H1 (cell line): ENCODE data around the gene IL20RB. TPM values are rescaled to one million over a fixed set of nuclear protein-coding genes. Genes with fewer than 3 reads are reported as not detected.

Experiments
- CTCF ChIA-PET: fragments of 300-600 bp; sonication (Branson Sonifier 250); formaldehyde crosslinking; loops from one replicate; lab custom pipeline; 2021; ENCODE audit not compliant: partially characterized antibody; lab: Charles Lee
- POLR2A ChIA-PET: fragments of 300-600 bp; sonication (Branson Sonifier 250); formaldehyde crosslinking; loops from one replicate; lab custom pipeline; 2021; ENCODE audit warnings: inconsistent platforms; ENCODE audit not compliant: partially characterized antibody; lab: Charles Lee
- DNase-seq, 2 experiments: peaks; one replicate each; pipeline versions ENCODE4 v3.0.0 to v3.0.0-alpha.2; 2010 to 2022; ENCODE audit warnings: low spot score in 2 of 2, low read depth in 1 of 2, mixed read lengths in 1 of 2
- FAIRE-seq: peaks from 2 replicates; lab custom pipeline; 2011; peaks lifted over from hg19 to GRCh38; lab: Jason Lieb, UNC
- H2AFZ ChIP-seq: 2 replicates; pipeline ENCODE4 v1.8.1; 2012; ENCODE audit warnings: low read length, inconsistent platforms
- H2AK5ac ChIP-seq: 2 replicates; pipeline ENCODE4 v1.6.1; 2013; ENCODE audit warnings: low read depth, low read length
- H2BK120ac ChIP-seq: replicated peaks from 2 replicates; pipeline ENCODE3; 2013; ENCODE audit warnings: low read depth, low read length, inconsistent platforms
- H2BK12ac ChIP-seq: 2 replicates; pipeline ENCODE4 v1.6.1; 2013; ENCODE audit warnings: low read depth, low read length
- H2BK15ac ChIP-seq: 2 replicates; pipeline ENCODE4 v1.6.1; 2013; ENCODE audit warnings: low read length
- H2BK20ac ChIP-seq: 2 replicates; pipeline ENCODE4 v1.6.1; 2013; ENCODE audit warnings: low read length
- H2BK5ac ChIP-seq: 2 replicates; pipeline ENCODE4 v1.6.1; 2013; ENCODE audit warnings: low read depth, low read length
- H3K14ac ChIP-seq: 2 replicates; pipeline ENCODE4 v1.6.1; 2013; ENCODE audit warnings: inconsistent platforms; ENCODE audit not compliant: insufficient read length
- H3K18ac ChIP-seq: 2 replicates; pipeline ENCODE4 v1.6.1; 2013; ENCODE audit warnings: low read length; ENCODE audit errors: extremely low read depth
- H3K23ac ChIP-seq: 2 replicates; pipeline ENCODE4 v1.6.1; 2013; ENCODE audit warnings: inconsistent platforms; ENCODE audit not compliant: insufficient read length
- H3K23me2 ChIP-seq: 2 replicates; pipeline ENCODE4 v1.6.1; 2013; ENCODE audit warnings: low read depth, low read length
- H3K27ac ChIP-seq: 2 replicates; pipeline ENCODE4 v1.6.1; 2011; ENCODE audit warnings: low read depth, low read length, inconsistent platforms
- H3K27me3 ChIP-seq, 4 experiments: replicated peaks in 1 of 4; 1 replicate in 1 of 4; 2 replicates in 3 of 4; pipeline versions ENCODE4 v1.6.1 to v1.8.1; 2011 to 2013; ENCODE audit warnings: low read length in 3 of 4, mild to moderate bottlenecking in 3 of 4, inconsistent platforms in 2 of 4, mixed read lengths in 2 of 4, moderate library complexity in 1 of 4; ENCODE audit not compliant: control insufficient read depth in 3 of 4, insufficient read depth in 3 of 4; ENCODE audit errors: extremely low read depth in 1 of 4
- H3K36me3 ChIP-seq, 4 experiments: 2 replicates each; pipeline versions ENCODE4 v1.6.1 to v1.8.1; 2011 to 2013; ENCODE audit warnings: mild to moderate bottlenecking in 4 of 4, low read length in 3 of 4, moderate library complexity in 2 of 4, control low read depth in 1 of 4, inconsistent platforms in 1 of 4; ENCODE audit not compliant: insufficient read depth in 4 of 4, control insufficient read depth in 2 of 4
- H3K4ac ChIP-seq: replicated peaks from 2 replicates; pipeline ENCODE3; 2013; ENCODE audit warnings: low read length, low read depth, mixed read lengths, inconsistent platforms; ENCODE audit not compliant: insufficient read length
- H3K4me1 ChIP-seq, 4 experiments: replicated peaks in 1 of 4; 1 replicate in 1 of 4; 2 replicates in 3 of 4; pipeline versions ENCODE4 v1.6.1 to v1.8.1; 2011 to 2013; ENCODE audit warnings: low read length in 3 of 4, inconsistent platforms in 2 of 4, mixed read lengths in 1 of 4; ENCODE audit not compliant: insufficient read depth in 4 of 4, control insufficient read depth in 3 of 4
- H3K4me2 ChIP-seq, 2 experiments: 2 replicates each; pipeline versions ENCODE4 v1.6.1 to v1.8.1; 2011 to 2013; ENCODE audit warnings: low read depth in 2 of 2, low read length in 2 of 2, control low read depth in 1 of 2, inconsistent platforms in 1 of 2, mild to moderate bottlenecking in 1 of 2; ENCODE audit not compliant: insufficient read depth in 1 of 2
- H3K4me3 ChIP-seq, 4 experiments: fragments of 200-600, 300-600 bp in 1 of 4; sonication (generic), shearing (Covaris generic), sonication (Bioruptor Twin) in 1 of 4; 2 replicates each; pipeline versions ENCODE4 v1.5.1 to v1.8.1; 2011 to 2016; ENCODE audit warnings: low read length in 4 of 4, low read depth in 3 of 4, control low read depth in 2 of 4, inconsistent platforms in 2 of 4, mild to moderate bottlenecking in 2 of 4, mixed read lengths in 1 of 4, moderate library complexity in 1 of 4; ENCODE audit not compliant: insufficient read depth in 2 of 4; ENCODE audit errors: extremely low read depth in 1 of 4
- H3K56ac ChIP-seq: replicated peaks from 2 replicates; pipeline ENCODE3; 2013; ENCODE audit warnings: low read depth, mild to moderate bottlenecking, mixed read lengths, low read length, inconsistent platforms; ENCODE audit not compliant: insufficient read length
- H3K79me1 ChIP-seq: 2 replicates; pipeline ENCODE4 v1.6.1; 2013; ENCODE audit warnings: low read depth, low read length, control low read depth
- H3K79me2 ChIP-seq, 2 experiments: 2 replicates each; pipeline versions ENCODE4 v1.6.1 to v1.8.1; 2012 to 2013; ENCODE audit warnings: low read length in 2 of 2, mild to moderate bottlenecking in 2 of 2, inconsistent platforms in 1 of 2; ENCODE audit not compliant: insufficient read depth in 2 of 2, control insufficient read depth in 1 of 2
- H3K9ac ChIP-seq, 4 experiments: replicated peaks in 1 of 4; 1 replicate in 1 of 4; 2 replicates in 3 of 4; pipeline versions ENCODE4 v1.6.1 to v1.8.1; 2011 to 2013; ENCODE audit warnings: low read depth in 3 of 4, low read length in 3 of 4, control low read depth in 2 of 4, mild to moderate bottlenecking in 2 of 4, moderate library complexity in 2 of 4, inconsistent platforms in 1 of 4; ENCODE audit errors: extremely low read depth in 1 of 4
- H3K9me3 ChIP-seq, 2 experiments: 2 replicates each; pipeline versions ENCODE4 v1.6.1 to v1.8.1; 2012 to 2013; ENCODE audit warnings: mild to moderate bottlenecking in 2 of 2, moderate library complexity in 2 of 2, control low read depth in 1 of 2, inconsistent platforms in 1 of 2, low read depth in 1 of 2, low read length in 1 of 2, mixed read lengths in 1 of 2; ENCODE audit not compliant: insufficient read depth in 2 of 2
- H4K20me1 ChIP-seq, 2 experiments: replicated peaks in 1 of 2; 2 replicates each; pipeline versions ENCODE3 to v1.8.1; 2011 to 2013; ENCODE audit warnings: inconsistent platforms in 2 of 2, low read length in 2 of 2, mild to moderate bottlenecking in 1 of 2; ENCODE audit not compliant: insufficient read depth in 2 of 2, control insufficient read depth in 1 of 2
- H4K5ac ChIP-seq: 2 replicates; pipeline ENCODE4 v1.6.1; 2013; ENCODE audit warnings: low read length, low read depth, mixed read lengths, inconsistent platforms; ENCODE audit not compliant: insufficient read length
- H4K8ac ChIP-seq: 2 replicates; pipeline ENCODE4 v1.8.0; 2013; ENCODE audit warnings: mild to moderate bottlenecking, moderate library complexity, low read length, inconsistent platforms; ENCODE audit not compliant: insufficient read depth; ENCODE audit errors: extremely low read depth
- H4K91ac ChIP-seq: replicated peaks from 2 replicates; pipeline ENCODE3; 2013; ENCODE audit warnings: low read length, mixed read lengths, inconsistent platforms; ENCODE audit not compliant: insufficient read length
- CEBPB ChIP-seq: IDR thresholded peaks from 2 replicates; pipeline ENCODE4 v1.6.1; 2012; ENCODE audit warnings: low read depth, low read length
- HDAC2 ChIP-seq, 2 experiments: fragments of 300-600 bp in 1 of 2; sonication (generic) in 1 of 2; IDR thresholded peaks; 2 replicates each; pipeline ENCODE4 v1.6.1; 2011 to 2012; ENCODE audit warnings: low read depth in 2 of 2, low read length in 2 of 2, mild to moderate bottlenecking in 2 of 2, moderate library complexity in 2 of 2, borderline replicate concordance in 1 of 2, inconsistent platforms in 1 of 2
- WGBS, 2 experiments: shearing (Covaris generic) in 1 of 2; methylation state at CpG; one replicate each; pipeline versions ENCODE4 v1.1.6 to v1.1.7; 2013 to 2015; ENCODE audit warnings: low lambda C conversion rate in 2 of 2, mixed read lengths in 2 of 2, inconsistent platforms in 1 of 2, low coverage in 1 of 2, missing lambda C conversion rate in 1 of 2; ENCODE audit not compliant: insufficient replicate concordance in 2 of 2, insufficient coverage in 1 of 2, insufficient read length in 1 of 2; ENCODE audit errors: extremely low coverage in 1 of 2, missing lambda C conversion rate in 1 of 2; 5-methylcytosine and 5-hydroxymethylcytosine counted together
- long read RNA-seq, 2 experiments: library from RNA in 1 of 2; library from capped mRNA in 1 of 2; stranded (forward); transcript quantifications; one replicate each; pipeline ENCODE4 v2.0.0, GENCODE V29; 2021; ENCODE audit warnings: inconsistent platforms in 1 of 2
- polyA minus RNA-seq, 3 experiments: library from RNA; depleted of rRNA, polyadenylated mRNA; stranded (reverse); fragments of >200 nt; gene quantifications; 1 replicate in 2 of 3; 2 replicates in 1 of 3; pipeline ENCODE4 v1.2.3, GENCODE V29; 2011
- polyA plus RNA-seq, 7 experiments: library from polyadenylated mRNA; depleted of rRNA in 3 of 7; stranded (reverse) in 5 of 7; unstranded in 2 of 7; fragments of >200 nt in 5 of 7; fragments of 200-250 nt in 2 of 7; gene quantifications; 1 replicate in 5 of 7; 2 replicates in 1 of 7; 4 replicates in 1 of 7; pipeline versions ENCODE4 v1.2.1 to v1.2.3, GENCODE V29; 2011 to 2013; ENCODE audit warnings: missing spikeins in 2 of 7, mixed read lengths in 2 of 7
- total RNA-seq: library from RNA; stranded (reverse); fragmentation: NEBNext Ultra II Directional; extraction: Animal tissue kit (Norgen Biotek cat#: 25700); gene quantifications from 2 replicates; pipeline ENCODE4 v1.2.1, GENCODE V29; 2021
- TF ChIP-seq, protein P1 (sequence below): IDR thresholded peaks from 2 replicates; pipeline ENCODE4 v1.6.1; 2011; ENCODE audit warnings: low read depth, mild to moderate bottlenecking, low read length; ENCODE audit not compliant: insufficient read depth
- TF ChIP-seq, protein P2 (sequence below): IDR thresholded peaks from 2 replicates; pipeline ENCODE4 v1.6.1; 2012; ENCODE audit warnings: inconsistent platforms

IL20RB gene, protein sequence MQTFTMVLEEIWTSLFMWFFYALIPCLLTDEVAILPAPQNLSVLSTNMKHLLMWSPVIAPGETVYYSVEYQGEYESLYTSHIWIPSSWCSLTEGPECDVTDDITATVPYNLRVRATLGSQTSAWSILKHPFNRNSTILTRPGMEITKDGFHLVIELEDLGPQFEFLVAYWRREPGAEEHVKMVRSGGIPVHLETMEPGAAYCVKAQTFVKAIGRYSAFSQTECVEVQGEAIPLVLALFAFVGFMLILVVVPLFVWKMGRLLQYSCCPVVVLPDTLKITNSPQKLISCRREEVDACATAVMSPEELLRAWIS
- 1.6 and 2.6 TPM in 2 replicates for total RNA-seq
- polyA plus RNA-seq (2011; rRNA removed) = 1.8 and 3.3 TPM in 2 replicates
- 4.3 TPM for polyA plus RNA-seq (2011; cell fraction: cytosol; rRNA removed)
- 4.0 TPM for polyA plus RNA-seq (2011; cell fraction: nucleus; rRNA removed)
- polyA plus RNA-seq (2012, experiment 1 of 2) = 1.1 to 2.3 TPM (median 1.5 TPM) in 4 replicates
- 0.52 TPM for polyA plus RNA-seq (2012, experiment 2 of 2)
- 1.3 TPM for polyA plus RNA-seq (2013, experiment 1 of 2)
- 1.6 TPM for polyA plus RNA-seq (2013, experiment 2 of 2)
- 2.0 and 3.1 TPM in 2 replicates for polyA minus RNA-seq (2011; rRNA and poly(A)+ RNA removed)
- polyA minus RNA-seq (2011; cell fraction: cytosol; rRNA and poly(A)+ RNA removed) = 1.7 TPM
- polyA minus RNA-seq (2011; cell fraction: nucleus; rRNA and poly(A)+ RNA removed) = 2.3 TPM
- long read RNA-seq, experiment 1, partial matches to known transcripts = 0 of 13 reads
- long read RNA-seq, experiment 1, other reads (novel, unspliced or antisense) = 13 of 13 reads
- long read RNA-seq, experiment 2, partial matches to known transcripts = 2 of 6 reads
- long read RNA-seq, experiment 2, other reads (novel, unspliced or antisense) = 4 of 6 reads

DNA sequence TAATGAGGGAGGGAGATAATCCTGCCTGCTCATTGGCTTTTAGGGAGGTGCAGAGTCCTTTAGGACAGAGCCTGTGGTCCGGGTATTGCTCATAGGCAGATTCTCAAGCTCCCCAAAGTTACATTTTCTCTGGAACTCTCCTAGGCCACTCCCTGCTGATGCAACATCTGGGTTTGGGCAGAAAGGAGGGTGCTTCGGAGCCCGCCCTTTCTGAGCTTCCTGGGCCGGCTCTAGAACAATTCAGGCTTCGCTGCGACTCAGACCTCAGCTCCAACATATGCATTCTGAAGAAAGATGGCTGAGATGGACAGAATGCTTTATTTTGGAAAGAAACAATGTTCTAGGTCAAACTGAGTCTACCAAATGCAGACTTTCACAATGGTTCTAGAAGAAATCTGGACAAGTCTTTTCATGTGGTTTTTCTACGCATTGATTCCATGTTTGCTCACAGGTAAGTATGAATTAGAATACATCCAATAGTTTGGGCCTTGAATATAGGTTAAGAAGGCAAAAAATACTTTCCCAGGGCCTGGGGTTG is at the start of gene IL20RB:
IL20RB (plus strand) TSS at position 233 of the 538 bp plus-strand sequence; CDS start at position 364, 131 bp downstream.
- no peak within 1 kb of the TSS for H3K27ac ChIP-seq

More for the DNA sequence above, at the start of gene IL20RB:
- H3K18ac ChIP-seq = no peak within 1 kb of the TSS
- ChIA-PET CTCF (interaction anchor here (0.6 to 1.6 kb wide), 5 partner anchors 9 to 199 kb away, joined by 3 to 5 read pairs (median 4); no protein-coding TSS in a partner anchor), POLR2A (interaction anchor here (0.5 to 1.2 kb wide), 3 partner anchors 28 to 210 kb away, joined by 3 to 6 read pairs (median 4); partner anchors contain the start of gene STAG1)
- no peak within 1 kb of the TSS for H2AK5ac ChIP-seq
- no peak within 1 kb of the TSS for H3K4me3 ChIP-seq
- H3K4ac ChIP-seq = no peak within 1 kb of the TSS
- H2BK20ac ChIP-seq = no peak within 1 kb of the TSS
- H2AFZ ChIP-seq = no peak within 1 kb of the TSS
- TF ChIP-seq, protein P1, sequence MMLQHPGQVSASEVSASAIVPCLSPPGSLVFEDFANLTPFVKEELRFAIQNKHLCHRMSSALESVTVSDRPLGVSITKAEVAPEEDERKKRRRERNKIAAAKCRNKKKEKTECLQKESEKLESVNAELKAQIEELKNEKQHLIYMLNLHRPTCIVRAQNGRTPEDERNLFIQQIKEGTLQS = 0 out of 2 replicates have a peak, but pooled peaks have one; percentile 40
- TF ChIP-seq HDAC2 (IDR thresholded peaks at IDR 0.05; ENCODE audit: borderline replicate concordance in 1 of 2, low read depth in 2 of 2, low read length in 2 of 2) (no peak), CEBPB (peak; percentile 81)
- TF ChIP-seq, protein P2, sequence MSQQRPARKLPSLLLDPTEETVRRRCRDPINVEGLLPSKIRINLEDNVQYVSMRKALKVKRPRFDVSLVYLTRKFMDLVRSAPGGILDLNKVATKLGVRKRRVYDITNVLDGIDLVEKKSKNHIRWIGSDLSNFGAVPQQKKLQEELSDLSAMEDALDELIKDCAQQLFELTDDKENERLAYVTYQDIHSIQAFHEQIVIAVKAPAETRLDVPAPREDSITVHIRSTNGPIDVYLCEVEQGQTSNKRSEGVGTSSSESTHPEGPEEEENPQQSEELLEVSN = peak; percentile 49; the same call in 1 of the 2 replicates
- H2BK5ac ChIP-seq = no peak within 1 kb of the TSS
- no peaks in the 10 kb centered on the region for H3K4me1 ChIP-seq
- H3K9ac ChIP-seq = no peak within 1 kb of the TSS
- H3K79me1 ChIP-seq = no peaks in the 10 kb centered on the region
- no peak within 1 kb of the TSS for H3K23ac ChIP-seq
- no peak for FAIRE-seq
- DNase-seq = peak in 1 of 2 experiments; percentile 15
- H2BK120ac ChIP-seq = no peak within 1 kb of the TSS
- H2BK12ac ChIP-seq = no peak within 1 kb of the TSS
- peaks cover 0 to 1% of the 10 kb centered on the region in 2 experiments for H4K20me1 ChIP-seq
- no peaks in the 10 kb centered on the region for H3K79me2 ChIP-seq
- no peaks in the 10 kb centered on the region for H3K23me2 ChIP-seq
- 87% methylated on average over 7 of the region's 7 CpGs; no CpG with 5 or more reads in 1 of the 2 experiments for WGBS, 2 experiments
- no peaks in the 10 kb centered on the region for H3K9me3 ChIP-seq
- no peak within 1 kb of the TSS for H3K4me2 ChIP-seq
- no peak within 1 kb of the TSS for H4K5ac ChIP-seq
- H4K91ac ChIP-seq = no peak within 1 kb of the TSS
- no peak within 1 kb of the TSS for H4K8ac ChIP-seq
- H3K36me3 ChIP-seq = no peaks in the 10 kb centered on the region
- H3K14ac ChIP-seq = no peak within 1 kb of the TSS
- no peak within 1 kb of the TSS for H2BK15ac ChIP-seq
- H3K27me3 ChIP-seq = no peaks in the 10 kb centered on the region
- H3K56ac ChIP-seq = no peak within 1 kb of the TSS
